HG03045 (cell line): Measurements from ENCODE around the gene MEX3C.

Experiments
- ATAC-seq: cut with Tn5 transposase; IDR thresholded peaks from one replicate; pipeline ENCODE4 v1.9.1; 2021; ENCODE audit warnings: mild to moderate bottlenecking, moderate library complexity; ENCODE audit not compliant: unreplicated experiment

Gene MEX3C

GRCh38 chr18:51157215-51157614 is 40.3 kb downstream of the MEX3C start:
- no peak for ATAC-seq

GRCh38 chr18:51154431-51155063 is 42.9 kb downstream of the MEX3C start:
- ATAC-seq: no peak

- peak; percentile 72 for ATAC-seq
Measured at GRCh38 chr18:51153659-51154371, 43.7 kb downstream of the MEX3C start.

- ATAC-seq: peak; percentile 36
Measured at GRCh38 chr18:51151568-51152511, 45.6 kb downstream of the MEX3C start.

- ATAC-seq: no peak
Measured at GRCh38 chr18:51151185-51151567, 46.3 kb downstream of the MEX3C start.

- ATAC-seq: no peak
Measured at GRCh38 chr18:51150113-51150700, 47.3 kb downstream of the MEX3C start.

- ATAC-seq: no peak
Measured at GRCh38 chr18:51149670-51150069, 47.8 kb downstream of the MEX3C start.

GRCh38 chr18:51146909-51147308 is 50.6 kb downstream of the MEX3C start:
- no peak for ATAC-seq

- no peak for ATAC-seq
Measured at GRCh38 chr18:51138936-51139335, 58.5 kb downstream of the MEX3C start.

- no peak for ATAC-seq
Measured at GRCh38 chr18:51137891-51138290, 59.6 kb downstream of the MEX3C start.

- ATAC-seq: no peak
Measured at GRCh38 chr18:51137026-51137729, 60.3 kb downstream of the MEX3C start.

GRCh38 chr18:51135795-51136194 is 61.7 kb downstream of the MEX3C start:
- no peak for ATAC-seq

GRCh38 chr18:51135364-51135763 is 62.1 kb downstream of the MEX3C start:
- ATAC-seq: no peak

- no peak for ATAC-seq
Measured at GRCh38 chr18:51134721-51135120, 62.8 kb downstream of the MEX3C start.

- ATAC-seq: no peak
Measured at GRCh38 chr18:51133580-51134160, 63.8 kb downstream of the MEX3C start.

- ATAC-seq: no peak
Measured at GRCh38 chr18:51132256-51132935, 65.1 kb downstream of the MEX3C start.

- ATAC-seq: no peak
Measured at GRCh38 chr18:51128533-51128932, 68.9 kb downstream of the MEX3C start.

- no peak for ATAC-seq
Measured at GRCh38 chr18:51127664-51128063, 69.8 kb downstream of the MEX3C start.

GRCh38 chr18:51125976-51126375 is 71.5 kb downstream of the MEX3C start:
- no peak for ATAC-seq
